Panc1 (cell line): ENCODE results near the gene GCK. TPM values are rescaled to one million over a fixed set of nuclear protein-coding genes. Genes with fewer than 3 reads are reported as not detected.

Experiments
- ATAC-seq: fragments of 200-7000 bp; cut with Tn5 transposase; 2 replicates; pipeline ENCODE4 v1.9.1; 2020; ENCODE audit warnings: mild to moderate bottlenecking, moderate library complexity
- Bru-seq: library from RNA; stranded (reverse); fragments of 400-500 nt; gene quantifications from one replicate; lab custom pipeline; 2021; lab: Mats Ljungman, UMichigan
- BruChase-seq, 2 experiments: library from RNA; stranded (reverse); fragments of 400-500 nt; gene quantifications; one replicate each; lab custom pipeline; 2021; lab: Mats Ljungman, UMichigan
- BruUV-seq: library from RNA; stranded (reverse); fragments of 400-500 nt; replicated peaks from 2 replicates; lab custom pipeline; 2021; lab: Mats Ljungman, UMichigan
- CTCF ChIA-PET: fragments of 300-600 bp; sonication (Branson Sonifier 250); formaldehyde crosslinking; loops from one replicate; lab custom pipeline; 2022; ENCODE audit warnings: antibody characterized with exemption; lab: Charles Lee
- POLR2A ChIA-PET: fragments of 300-600 bp; sonication (Branson Sonifier 250); formaldehyde crosslinking; loops from one replicate; lab custom pipeline; 2022; ENCODE audit warnings: antibody characterized with exemption; lab: Charles Lee
- DNase-seq: peaks from one replicate; pipeline ENCODE4 v3.0.0-alpha.2; 2010; ENCODE audit warnings: low read depth, low spot score
- H3K27ac ChIP-seq: 2 replicates; pipeline ENCODE4 v1.5.1; 2011; ENCODE audit warnings: mild to moderate bottlenecking, low read length, inconsistent platforms
- H3K27me3 ChIP-seq: fragments of 200-500 bp; sonication (Bioruptor generic); 2 replicates; pipeline ENCODE4 v1.6.0; 2014; ENCODE audit warnings: low read length, inconsistent platforms; ENCODE audit not compliant: control insufficient read depth, insufficient read depth
- H3K36me3 ChIP-seq: fragments of 200-500 bp; sonication (Bioruptor generic); 2 replicates; pipeline ENCODE4 v1.5.1; 2014; ENCODE audit warnings: inconsistent platforms, mild to moderate bottlenecking, low read length, moderate library complexity; ENCODE audit not compliant: control insufficient read depth, insufficient read depth
- H3K4me1 ChIP-seq: 2 replicates; pipeline ENCODE4 v1.5.1; 2011; ENCODE audit warnings: inconsistent platforms, mild to moderate bottlenecking, low read length, moderate library complexity; ENCODE audit not compliant: control insufficient read depth, insufficient read depth
- H3K4me3 ChIP-seq, 2 experiments: 2 replicates each; pipeline ENCODE4 v1.5.1; 2011 to 2012; ENCODE audit warnings: low read depth in 2 of 2, low read length in 2 of 2, mild to moderate bottlenecking in 2 of 2, inconsistent platforms in 1 of 2, moderate library complexity in 1 of 2
- H3K9me3 ChIP-seq: fragments of 200-500 bp; sonication (Bioruptor generic); 2 replicates; pipeline ENCODE4 v1.5.1; 2014; ENCODE audit warnings: low read depth, mild to moderate bottlenecking, inconsistent platforms, low read length, moderate library complexity; ENCODE audit not compliant: control insufficient read depth, insufficient read depth
- POLR2AphosphoS5 ChIP-seq: IDR thresholded peaks from 2 replicates; pipeline ENCODE4 v1.6.1; 2012; ENCODE audit warnings: mild to moderate bottlenecking, low read depth, low read length, moderate library complexity
- SIN3A ChIP-seq: IDR thresholded peaks from 2 replicates; pipeline ENCODE4 v1.6.1; 2012; ENCODE audit warnings: low read depth, mild to moderate bottlenecking, low read length, moderate library complexity, borderline replicate concordance; ENCODE audit not compliant: insufficient read depth
- TCF7L2 ChIP-seq: IDR thresholded peaks from 2 replicates; pipeline ENCODE4 v1.6.1; 2011; ENCODE audit warnings: mild to moderate bottlenecking, low read depth, low read length, inconsistent platforms
- in situ Hi-C: cut with HindIII; loops from 2 replicates; pipeline ENCODE4 v1.10.0; 2016; ENCODE audit warnings: low sequenced_read_pairs, low pct_unique_long_range_greater_than_20kb
- intact Hi-C: fragments of 100-400 bp; cut with micrococcal nuclease; formaldehyde crosslinking; loops from one replicate; pipeline ENCODE4 v1.10.0; 2022; ENCODE audit not compliant: unreplicated experiment
- long read RNA-seq: library from polyadenylated mRNA; unstranded; transcript quantifications from one replicate; pipeline ENCODE4 v2.0.0, GENCODE V29; 2021; ENCODE audit not compliant: unreplicated experiment
- polyA plus RNA-seq: library from polyadenylated mRNA; unstranded; fragments of >200 nt; gene quantifications from one replicate; pipeline ENCODE4 v1.2.1, GENCODE V29; 2012; ENCODE audit warnings: missing spikeins; ENCODE audit not compliant: insufficient read length
- total RNA-seq: library from RNA; stranded (reverse); gene quantifications from one replicate; pipeline ENCODE4 v1.2.1, GENCODE V29; 2021; ENCODE audit not compliant: unreplicated experiment
- TF ChIP-seq, protein P1 (sequence below): fragments of 450-650 bp; IDR thresholded peaks from 2 replicates; pipeline ENCODE4 v1.5.1; 2017; ENCODE audit warnings: mild to moderate bottlenecking
- TF ChIP-seq, protein P2 (sequence below), 2 experiments: IDR thresholded peaks; 2 replicates each; pipeline ENCODE4 v1.6.1; 2011 to 2012; ENCODE audit warnings: low read depth in 2 of 2, control low read depth in 1 of 2, low read length in 1 of 2, mild to moderate bottlenecking in 1 of 2, moderate library complexity in 1 of 2; ENCODE audit not compliant: insufficient read depth in 1 of 2

Gene GCK
- total RNA-seq (0.36 TPM), Bru-seq, nascent RNA (percentile 6 among the genes with signal in this experiment), BruChase-seq, experiment 1, labeled RNA remaining after a 2-hour chase (percentile 8 among the genes with signal in this experiment), BruChase-seq, experiment 2, labeled RNA remaining after a 6-hour chase (percentile 8 among the genes with signal in this experiment)
- 0.64 TPM for polyA plus RNA-seq
- long read RNA-seq, partial matches to known transcripts = 0 of 1 reads
- long read RNA-seq, other reads (novel, unspliced or antisense) = 0 of 1 reads

DNA sequence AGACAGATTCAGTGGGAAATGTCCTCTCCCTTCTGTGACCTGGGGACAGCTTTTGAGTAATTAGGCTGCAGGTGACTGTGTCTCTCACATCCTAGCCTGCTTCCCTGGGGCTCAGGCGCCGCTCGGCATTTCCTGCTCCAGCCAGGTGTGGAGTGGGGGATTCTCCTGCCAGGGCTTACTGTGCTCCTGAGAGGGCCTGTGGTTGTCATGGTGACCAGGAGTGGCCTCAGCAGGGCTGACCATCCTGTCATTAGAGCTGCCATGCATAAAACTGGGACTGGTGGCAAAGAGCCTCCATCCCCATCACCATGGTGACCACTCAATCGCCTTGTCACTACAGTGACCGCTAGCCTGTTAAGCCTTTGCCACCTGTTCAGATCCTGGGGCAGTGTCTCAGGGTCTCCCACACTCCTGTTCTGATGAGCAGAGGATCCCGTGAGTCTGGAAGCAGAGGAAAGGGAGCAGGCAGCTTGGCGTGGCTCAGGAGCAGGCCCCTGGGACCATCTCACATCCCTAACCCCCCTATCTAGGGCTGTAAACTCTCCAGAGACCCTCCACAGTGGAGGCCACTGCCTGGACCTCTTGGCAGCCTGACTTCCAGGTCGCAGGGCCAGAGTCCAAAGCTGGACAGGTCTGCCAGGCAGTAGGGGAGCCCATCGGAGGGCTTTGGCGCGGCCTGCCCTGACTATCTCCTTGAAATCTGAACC lies at the start of gene GCK:
Gene GCK, minus strand, starts transcription at position 154 of the 707 bp plus-strand sequence. CDS start 486 bp downstream, outside the sequence.
- no peak for DNase-seq
- no peak within 1 kb of the TSS for H3K27ac ChIP-seq
- TF ChIP-seq POLR2AphosphoS5 = no peak
- TF ChIP-seq, protein P1, sequence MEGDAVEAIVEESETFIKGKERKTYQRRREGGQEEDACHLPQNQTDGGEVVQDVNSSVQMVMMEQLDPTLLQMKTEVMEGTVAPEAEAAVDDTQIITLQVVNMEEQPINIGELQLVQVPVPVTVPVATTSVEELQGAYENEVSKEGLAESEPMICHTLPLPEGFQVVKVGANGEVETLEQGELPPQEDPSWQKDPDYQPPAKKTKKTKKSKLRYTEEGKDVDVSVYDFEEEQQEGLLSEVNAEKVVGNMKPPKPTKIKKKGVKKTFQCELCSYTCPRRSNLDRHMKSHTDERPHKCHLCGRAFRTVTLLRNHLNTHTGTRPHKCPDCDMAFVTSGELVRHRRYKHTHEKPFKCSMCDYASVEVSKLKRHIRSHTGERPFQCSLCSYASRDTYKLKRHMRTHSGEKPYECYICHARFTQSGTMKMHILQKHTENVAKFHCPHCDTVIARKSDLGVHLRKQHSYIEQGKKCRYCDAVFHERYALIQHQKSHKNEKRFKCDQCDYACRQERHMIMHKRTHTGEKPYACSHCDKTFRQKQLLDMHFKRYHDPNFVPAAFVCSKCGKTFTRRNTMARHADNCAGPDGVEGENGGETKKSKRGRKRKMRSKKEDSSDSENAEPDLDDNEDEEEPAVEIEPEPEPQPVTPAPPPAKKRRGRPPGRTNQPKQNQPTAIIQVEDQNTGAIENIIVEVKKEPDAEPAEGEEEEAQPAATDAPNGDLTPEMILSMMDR = no peak
- TF ChIP-seq, protein P2, sequence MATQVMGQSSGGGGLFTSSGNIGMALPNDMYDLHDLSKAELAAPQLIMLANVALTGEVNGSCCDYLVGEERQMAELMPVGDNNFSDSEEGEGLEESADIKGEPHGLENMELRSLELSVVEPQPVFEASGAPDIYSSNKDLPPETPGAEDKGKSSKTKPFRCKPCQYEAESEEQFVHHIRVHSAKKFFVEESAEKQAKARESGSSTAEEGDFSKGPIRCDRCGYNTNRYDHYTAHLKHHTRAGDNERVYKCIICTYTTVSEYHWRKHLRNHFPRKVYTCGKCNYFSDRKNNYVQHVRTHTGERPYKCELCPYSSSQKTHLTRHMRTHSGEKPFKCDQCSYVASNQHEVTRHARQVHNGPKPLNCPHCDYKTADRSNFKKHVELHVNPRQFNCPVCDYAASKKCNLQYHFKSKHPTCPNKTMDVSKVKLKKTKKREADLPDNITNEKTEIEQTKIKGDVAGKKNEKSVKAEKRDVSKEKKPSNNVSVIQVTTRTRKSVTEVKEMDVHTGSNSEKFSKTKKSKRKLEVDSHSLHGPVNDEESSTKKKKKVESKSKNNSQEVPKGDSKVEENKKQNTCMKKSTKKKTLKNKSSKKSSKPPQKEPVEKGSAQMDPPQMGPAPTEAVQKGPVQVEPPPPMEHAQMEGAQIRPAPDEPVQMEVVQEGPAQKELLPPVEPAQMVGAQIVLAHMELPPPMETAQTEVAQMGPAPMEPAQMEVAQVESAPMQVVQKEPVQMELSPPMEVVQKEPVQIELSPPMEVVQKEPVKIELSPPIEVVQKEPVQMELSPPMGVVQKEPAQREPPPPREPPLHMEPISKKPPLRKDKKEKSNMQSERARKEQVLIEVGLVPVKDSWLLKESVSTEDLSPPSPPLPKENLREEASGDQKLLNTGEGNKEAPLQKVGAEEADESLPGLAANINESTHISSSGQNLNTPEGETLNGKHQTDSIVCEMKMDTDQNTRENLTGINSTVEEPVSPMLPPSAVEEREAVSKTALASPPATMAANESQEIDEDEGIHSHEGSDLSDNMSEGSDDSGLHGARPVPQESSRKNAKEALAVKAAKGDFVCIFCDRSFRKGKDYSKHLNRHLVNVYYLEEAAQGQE (IDR thresholded peaks at IDR 0.05; ENCODE audit: insufficient read depth in 1 of 2, low read depth in 2 of 2, low read length in 1 of 2) = no peak
- TF ChIP-seq TCF7L2 = no peak
- TF ChIP-seq SIN3A = no peak
- no peaks in the 10 kb centered on the region for H3K27me3 ChIP-seq
- no TSS peak for BruUV-seq
- no peaks in the 10 kb centered on the region for H3K9me3 ChIP-seq
- in situ Hi-C loops = no loop called here
- H3K4me1 ChIP-seq = peaks cover 10% of the 10 kb centered on the region
- no peak within 1 kb of the TSS for H3K4me3 ChIP-seq
- CTCF ChIA-PET = interaction anchor here (0.6 kb wide), 1 partner anchor 54 kb away, joined by 3 read pairs; no protein-coding TSS in a partner anchor
- POLR2A ChIA-PET = no interaction called here
- intact Hi-C loops = no loop called here
- H3K36me3 ChIP-seq = no peaks in the 10 kb centered on the region
- no peak for ATAC-seq

DNA sequence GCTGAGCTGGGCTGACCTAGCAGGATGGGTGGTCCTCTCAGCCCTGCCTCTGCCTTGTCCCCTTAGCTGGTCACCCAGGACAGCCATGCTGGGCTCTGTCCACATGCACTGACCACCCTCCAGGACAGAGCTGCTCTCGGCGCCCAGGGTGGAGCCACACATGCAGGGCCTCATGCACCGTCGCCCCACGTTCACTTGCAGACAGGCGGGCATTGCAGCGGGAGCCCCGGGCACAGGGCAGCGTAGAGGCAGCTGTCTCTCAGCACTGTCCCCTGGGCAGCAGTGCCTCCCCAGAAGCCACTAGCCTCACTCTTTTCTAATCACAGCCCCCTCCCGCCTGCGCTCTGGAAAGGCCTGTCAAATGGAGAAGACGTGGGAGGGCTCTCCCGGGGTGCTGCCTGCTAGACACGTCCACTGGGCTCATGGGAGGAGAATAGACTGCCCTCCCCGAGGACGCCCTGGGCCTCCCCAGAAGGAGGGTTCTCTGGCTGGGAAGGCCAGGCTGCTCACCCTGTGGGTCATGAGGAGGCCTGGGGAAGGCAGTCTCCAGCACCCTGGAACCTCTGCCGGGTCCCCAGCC lies 49.0 kb upstream of the GCK start:
- CTCF ChIA-PET = no interaction called here
- in situ Hi-C loops = no loop called here
- ATAC-seq = no peak

More for the DNA sequence above, 49.0 kb upstream of the GCK start:
- intact Hi-C loops = no loop called here
- no TSS peak for BruUV-seq
- DNase-seq = no peak
- Histone ChIP-seq H3K9me3 (no peaks in the 10 kb centered on the region), H3K36me3 (no peaks in the 10 kb centered on the region), H3K27me3 (no peaks in the 10 kb centered on the region), H3K4me3 (no peak overlapping the region), H3K27ac (no peak overlapping the region), H3K4me1 (0 out of 2 replicates have a peak, but pooled peaks cover 3% of the 10 kb centered on the region)
- POLR2A ChIA-PET = no interaction called here
- TF ChIP-seq, protein P2 (IDR thresholded peaks at IDR 0.05; ENCODE audit: insufficient read depth in 1 of 2, low read depth in 2 of 2, low read length in 1 of 2) = no peak
- TF ChIP-seq SIN3A (no peak), POLR2AphosphoS5 (no peak), TCF7L2 (no peak)
- TF ChIP-seq, protein P1 = no peak
